Naive thymus-derived CD8-positive, alpha-beta T cell (primary cell): ENCODE data around the gene CDC26. TPM values are rescaled to one million over a fixed set of nuclear protein-coding genes. Genes with fewer than 3 reads are reported as not detected.
"Not testable (repeated sequence)": the region's sequence is repeated elsewhere in the genome, so short reads cannot be mapped to it uniquely, and the experiment has no call there.

Source experiments
- ATAC-seq, 2 donors: fragments of 150-1000 bp; cut with Tn5 transposase in 1 of 2; sonication (Bioruptor Pico), chemical (Tn5 transposase) in 1 of 2; 1 replicate in 1 of 2; 2 replicates in 1 of 2; pipeline ENCODE4 v1.10.0; 2021; ENCODE audit warnings: mild to moderate bottlenecking in 2 of 2, moderate library complexity in 2 of 2
- POLR2A ChIA-PET: fragments of 350-600 bp; sonication (Branson Sonifier 250); formaldehyde crosslinking; loops from one replicate; lab custom pipeline; 2021; ENCODE audit warnings: antibody characterized with exemption; lab: Charles Lee
- DNase-seq, 10 donors: peaks; one replicate each; pipeline versions ENCODE4 v3.0.0 to v3.0.0-alpha.2; 2020 to 2022
- H3K27ac Mint-ChIP-seq, 10 donors: one replicate each; pipeline ENCODE4 v1.8.0; 2020 to 2022; ENCODE audit warnings: mild to moderate bottlenecking in 10 of 10, mixed read lengths in 10 of 10, moderate library complexity in 4 of 10, inconsistent platforms in 1 of 10
- H3K27me3 Mint-ChIP-seq, 5 donors: one replicate each; pipeline ENCODE4 v1.8.0; 2021 to 2022; ENCODE audit warnings: mixed read lengths in 5 of 5
- H3K36me3 Mint-ChIP-seq, 3 donors: one replicate each; pipeline ENCODE4 v1.8.0; 2020 to 2022; ENCODE audit warnings: mixed read lengths in 3 of 3, mild to moderate bottlenecking in 2 of 3, inconsistent platforms in 1 of 3
- H3K4me1 Mint-ChIP-seq, 4 donors: one replicate each; pipeline ENCODE4 v1.8.0; 2021 to 2022; ENCODE audit warnings: mixed read lengths in 4 of 4
- H3K4me3 Mint-ChIP-seq, 10 donors: one replicate each; pipeline ENCODE4 v1.8.0; 2020 to 2022; ENCODE audit warnings: mild to moderate bottlenecking in 10 of 10, mixed read lengths in 10 of 10, moderate library complexity in 6 of 10, inconsistent platforms in 1 of 10
- H3K9me3 Mint-ChIP-seq, 9 donors: one replicate each; pipeline ENCODE4 v1.8.0; 2020 to 2022; ENCODE audit warnings: mixed read lengths in 9 of 9, mild to moderate bottlenecking in 3 of 9, inconsistent platforms in 1 of 9, moderate library complexity in 1 of 9
- polyA plus RNA-seq, 3 donors: library from polyadenylated mRNA; unstranded; fragments of 300-500 nt; fragmentation: Illumina TruSeq; gene quantifications; one replicate each; pipeline ENCODE4 v1.2.3, GENCODE V29; 2021
- total RNA-seq, 8 experiments: library from RNA in 2 of 8; stranded (reverse) in 2 of 8; gene quantifications; one replicate each; pipeline ENCODE4 v1.2.3 and lab custom pipeline; 2021 to 2026

The CDC26 gene
- total and polyA plus RNA-seq, 5 experiments from 2014 or later, result 33.0 to 193 (median 148) TPM

DNA sequence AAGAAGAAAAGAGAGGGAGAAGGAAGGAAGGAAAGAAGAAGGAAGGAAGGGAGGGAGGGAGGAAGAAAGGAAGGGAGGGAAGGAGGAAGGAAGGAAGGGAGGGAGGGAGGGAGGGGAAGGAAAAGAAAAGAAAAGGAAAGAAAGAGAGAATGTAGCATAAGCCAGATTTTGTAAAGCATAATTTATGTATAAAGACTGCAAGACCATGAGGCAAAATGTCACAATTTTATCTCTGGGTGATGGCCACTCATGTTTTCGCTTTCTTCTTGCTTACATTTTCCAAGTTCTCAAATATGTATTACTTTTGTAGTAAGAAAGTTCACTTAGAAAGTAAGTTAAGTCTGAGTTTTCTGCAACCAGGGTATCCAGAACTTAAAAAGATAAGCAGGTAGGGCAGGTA, 31.2 kb upstream of the CDC26 start:
- no peak overlapping the region for H3K4me3 Mint-ChIP-seq

DNA sequence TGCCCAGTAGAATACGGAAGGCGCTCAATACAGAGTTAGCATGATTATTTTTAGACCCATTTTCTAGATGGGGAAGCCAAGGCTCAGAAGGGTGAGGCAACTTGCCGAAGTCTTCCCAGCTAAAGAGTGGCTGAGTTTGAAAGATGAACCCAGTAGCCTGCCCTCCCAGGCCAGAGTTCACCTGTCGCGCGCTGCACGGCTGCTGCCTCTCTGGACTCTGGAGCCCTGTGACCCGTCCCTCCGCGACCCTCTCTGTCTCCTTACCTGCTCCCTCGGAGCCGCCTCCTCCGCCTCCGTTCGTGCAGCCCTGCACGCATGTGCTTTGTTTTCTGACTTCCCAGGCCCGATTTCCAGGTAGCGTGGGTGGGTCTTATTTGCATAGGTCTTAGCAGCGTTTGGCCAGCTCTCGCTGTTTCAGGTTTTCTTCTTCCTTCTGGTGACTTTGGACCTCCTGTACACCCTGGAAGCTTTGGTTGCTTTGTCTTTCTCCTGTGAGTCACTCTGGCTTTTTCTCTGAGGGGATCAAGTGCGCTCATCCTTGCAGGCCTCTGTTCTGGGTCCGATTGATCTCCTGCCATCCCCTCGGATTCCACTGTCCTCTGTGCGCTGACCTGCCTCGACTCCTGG, 27.5 kb upstream of the CDC26 start, which contains the start of gene RNF183:
RNF183 (minus strand) TSS at position 585 of the 627 bp plus-strand sequence. CDS start 5,192 bp downstream, outside the sequence.
- Mint-ChIP-seq H3K27ac (peak within 1 kb of the TSS in 1 of 10 donors; percentile 31), H3K4me3 (no peak within 1 kb of the TSS), H3K27me3 (peaks cover 0 to 11% (median 7%) of the 10 kb centered on the region in 5 donors), H3K4me1 (peaks cover 0 to 2% (median 0%) of the 10 kb centered on the region in 4 donors), H3K36me3 (no peaks in the 10 kb centered on the region), H3K9me3 (no peaks in the 10 kb centered on the region)
- POLR2A ChIA-PET, result no interaction called here
- no peak for DNase-seq
- ATAC-seq, result no peak

More for the DNA sequence above, 31.2 kb upstream of the CDC26 start:
- Mint-ChIP-seq H3K36me3 (no peaks in the 10 kb centered on the region), H3K9me3 (no peaks in the 10 kb centered on the region), H3K27me3 (peaks cover 0 to 11% (median 4%) of the 10 kb centered on the region in 5 donors), H3K27ac (peak overlapping the region in 2 of 10 donors; percentile 72 to 82), H3K4me1 (no peaks in the 10 kb centered on the region)
- ATAC-seq, result no peak
- POLR2A ChIA-PET, result no interaction called here
- DNase-seq, result no peak

DNA sequence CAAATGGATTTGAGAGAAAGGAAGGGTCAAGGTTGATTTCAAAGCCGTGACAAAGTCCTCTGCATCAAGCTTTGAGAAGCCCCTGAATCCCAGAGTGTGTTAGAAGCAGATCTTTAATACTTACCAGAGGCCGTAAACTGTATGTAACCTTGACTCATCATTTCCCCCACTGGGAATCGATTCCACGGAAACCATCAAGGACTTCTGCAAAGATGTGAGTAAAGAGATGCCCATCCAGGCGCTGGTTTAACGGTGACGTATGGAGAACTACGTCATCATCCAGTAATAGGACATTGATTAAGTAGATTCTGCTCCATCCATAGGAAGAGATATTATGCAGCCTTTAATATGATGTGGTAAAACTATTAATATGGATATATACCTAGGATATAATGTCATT, 26.2 kb upstream of the CDC26 start:
- ATAC-seq (no peak), DNase-seq (no peak)
- Mint-ChIP-seq H3K4me1 (peaks cover 0 to 2% (median 0%) of the 10 kb centered on the region in 4 donors), H3K27me3 (peaks cover 0 to 11% (median 7%) of the 10 kb centered on the region in 5 donors), H3K36me3 (no peaks in the 10 kb centered on the region), H3K27ac (no peak overlapping the region), H3K4me3 (no peak overlapping the region), H3K9me3 (no peaks in the 10 kb centered on the region)
- POLR2A ChIA-PET, result no interaction called here

DNA sequence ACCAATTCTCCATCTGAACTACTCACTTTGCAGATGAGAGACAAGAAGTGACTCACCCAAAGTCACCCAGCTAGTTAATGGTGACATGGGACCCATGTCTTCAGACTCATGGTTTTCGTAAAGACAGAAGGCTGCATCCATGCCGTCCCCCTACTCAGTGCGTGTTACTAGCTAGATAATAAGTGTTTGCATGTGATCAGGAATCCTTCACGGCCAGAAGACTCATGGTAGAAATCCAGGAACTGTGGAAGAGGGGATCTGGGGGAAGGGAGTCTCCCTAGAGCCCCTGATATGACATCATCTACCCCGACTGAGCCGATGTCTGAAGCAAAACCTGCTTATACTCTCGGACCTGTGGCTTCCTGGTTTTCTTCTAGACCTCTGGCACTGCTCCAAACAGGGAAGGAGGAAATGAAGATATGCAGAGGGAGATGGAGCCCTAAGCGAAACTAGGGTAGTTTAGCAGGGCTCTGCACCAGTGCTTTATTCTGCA, 24.5 kb upstream of the CDC26 start:
- Mint-ChIP-seq H3K4me3 (no peak overlapping the region), H3K27me3 (peaks cover 0 to 11% (median 4%) of the 10 kb centered on the region in 5 donors), H3K4me1 (peaks cover 0 to 2% (median 0%) of the 10 kb centered on the region in 4 donors), H3K27ac (peak overlapping the region in 2 of 10 donors; percentile 43 to 54), H3K36me3 (no peaks in the 10 kb centered on the region), H3K9me3 (no peaks in the 10 kb centered on the region)
- DNase-seq (no peak), ATAC-seq (no peak)
- POLR2A ChIA-PET, result no interaction called here

DNA sequence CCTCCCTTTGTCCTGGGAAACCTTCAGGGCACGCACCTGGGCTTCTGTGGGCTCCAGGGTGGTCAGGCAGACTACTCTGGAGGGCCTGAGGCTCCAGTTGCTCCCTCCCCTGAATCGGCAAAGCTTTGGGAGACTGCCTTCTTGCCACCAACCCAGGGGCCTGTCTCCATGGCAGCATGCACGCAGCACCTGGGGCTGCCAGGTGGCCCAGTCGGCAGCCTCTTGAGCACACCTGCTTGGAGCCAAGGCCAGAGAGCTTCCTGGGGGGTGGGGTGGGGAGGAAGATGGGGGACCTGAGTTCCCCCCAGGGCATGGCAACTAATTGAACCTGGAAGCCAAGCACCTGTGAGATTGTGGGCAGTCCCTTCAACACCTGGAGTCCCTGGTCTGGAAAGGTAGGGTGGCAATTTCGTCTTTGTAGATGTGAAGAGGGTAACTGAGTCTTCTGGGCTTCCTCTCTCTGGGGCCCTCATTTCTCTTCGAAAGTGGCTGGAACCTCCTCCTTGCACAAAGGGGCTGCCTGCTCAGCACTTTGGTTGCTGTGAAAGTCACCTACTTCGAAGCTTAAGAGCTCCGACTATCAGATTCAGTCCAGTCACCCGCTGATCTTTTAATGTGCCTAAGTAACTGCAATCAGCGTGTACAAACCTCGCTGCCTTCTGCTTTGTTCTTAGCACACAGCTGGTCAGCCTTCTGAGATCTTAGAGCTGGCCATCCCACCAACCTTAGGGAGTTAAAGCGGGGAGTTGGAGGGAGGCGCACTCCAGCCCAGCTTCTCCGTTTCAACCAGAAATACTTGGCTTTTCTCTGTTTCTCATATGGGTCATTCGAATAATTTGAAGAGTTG, 23.8 kb upstream of the CDC26 start:
- no peak overlapping the region for H3K4me3 Mint-ChIP-seq
- POLR2A ChIA-PET, result no interaction called here
- peaks cover 0 to 2% (median 0%) of the 10 kb centered on the region in 3 donors for H3K36me3 Mint-ChIP-seq
- H3K27me3 Mint-ChIP-seq, result peaks cover 0 to 11% (median 4%) of the 10 kb centered on the region in 5 donors
- peak overlapping the region in 1 of 10 donors; percentile 52 for H3K27ac Mint-ChIP-seq
- H3K4me1 Mint-ChIP-seq, result peaks cover 0 to 2% (median 0%) of the 10 kb centered on the region in 4 donors
- ATAC-seq (no peak), DNase-seq (no peak)
- no peaks in the 10 kb centered on the region for H3K9me3 Mint-ChIP-seq

DNA sequence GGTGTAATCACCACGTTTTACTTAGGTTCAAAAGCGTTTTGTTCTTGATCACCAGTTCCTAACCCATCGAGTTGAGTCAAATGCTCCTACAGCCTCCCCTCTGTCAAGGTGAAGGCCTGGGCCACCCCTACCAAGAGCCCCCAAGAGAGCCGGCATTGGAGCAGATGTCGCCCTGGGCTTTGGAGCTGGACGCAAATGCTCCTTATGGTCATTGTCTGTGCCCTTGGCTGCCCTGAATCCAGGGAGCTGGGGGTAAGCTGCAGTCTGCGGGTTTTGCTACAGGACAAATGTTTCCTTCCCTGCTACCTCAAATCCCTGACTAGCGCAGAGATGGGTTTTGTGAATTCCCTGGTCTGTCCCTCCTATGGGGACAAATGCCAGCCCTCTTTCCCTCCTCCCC, 22.9 kb upstream of the CDC26 start:
- no peak for ATAC-seq
- DNase-seq, result no peak
- Mint-ChIP-seq H3K27me3 (peaks cover 0 to 9% (median 2%) of the 10 kb centered on the region in 5 donors), H3K4me1 (peaks cover 0 to 2% (median 0%) of the 10 kb centered on the region in 4 donors), H3K27ac (no peak overlapping the region), H3K9me3 (no peaks in the 10 kb centered on the region), H3K4me3 (no peak overlapping the region), H3K36me3 (peaks cover 0 to 5% (median 0%) of the 10 kb centered on the region in 3 donors)
- POLR2A ChIA-PET, result no interaction called here

DNA sequence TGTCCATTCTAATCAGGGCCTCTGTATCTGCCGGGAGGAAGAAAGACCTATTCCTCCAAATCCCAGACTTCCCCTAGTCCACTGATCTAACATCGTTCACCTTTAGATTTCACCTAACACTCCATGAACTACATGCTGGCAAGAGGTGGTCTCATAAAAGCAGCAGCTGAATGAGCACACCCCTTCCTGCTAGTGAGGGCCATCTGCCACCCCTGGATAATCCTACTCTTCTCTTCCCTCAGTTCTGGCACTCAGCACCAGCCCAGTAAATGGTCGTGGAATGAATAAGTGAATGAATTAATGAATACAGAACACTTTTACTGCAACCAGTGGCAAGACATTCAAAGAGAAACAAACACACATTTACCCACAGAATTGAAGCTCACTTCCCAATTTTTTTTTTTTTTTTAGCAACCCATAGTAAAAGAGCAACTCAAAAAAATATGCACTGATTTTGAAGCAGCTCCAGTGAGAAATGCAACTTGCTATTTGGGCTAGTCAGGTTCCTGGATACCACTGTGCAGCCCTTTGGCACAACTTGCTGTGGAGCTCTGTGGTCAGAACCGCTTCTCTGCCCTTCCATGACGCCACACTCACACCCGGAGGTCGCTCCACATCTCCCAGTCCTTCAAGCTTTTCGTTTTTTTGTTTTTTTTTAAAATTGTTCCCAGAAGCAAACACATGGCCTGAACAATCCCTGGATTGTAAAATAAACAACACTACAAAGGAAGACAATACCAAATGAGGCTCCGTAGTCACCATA, 21.6 kb upstream of the CDC26 start:
- Mint-ChIP-seq H3K9me3 (no peaks in the 10 kb centered on the region), H3K4me3 (no peak overlapping the region), H3K36me3 (peaks cover 0 to 19% (median 0%) of the 10 kb centered on the region in 3 donors), H3K27ac (peak overlapping the region in 5 of 10 donors; percentile 43 to 81 (median 47)), H3K4me1 (peaks cover 0 to 2% (median 0%) of the 10 kb centered on the region in 4 donors), H3K27me3 (peaks cover 0 to 4% (median 0%) of the 10 kb centered on the region in 5 donors)
- ATAC-seq (no peak), DNase-seq (no peak)
- POLR2A ChIA-PET, result no interaction called here

DNA sequence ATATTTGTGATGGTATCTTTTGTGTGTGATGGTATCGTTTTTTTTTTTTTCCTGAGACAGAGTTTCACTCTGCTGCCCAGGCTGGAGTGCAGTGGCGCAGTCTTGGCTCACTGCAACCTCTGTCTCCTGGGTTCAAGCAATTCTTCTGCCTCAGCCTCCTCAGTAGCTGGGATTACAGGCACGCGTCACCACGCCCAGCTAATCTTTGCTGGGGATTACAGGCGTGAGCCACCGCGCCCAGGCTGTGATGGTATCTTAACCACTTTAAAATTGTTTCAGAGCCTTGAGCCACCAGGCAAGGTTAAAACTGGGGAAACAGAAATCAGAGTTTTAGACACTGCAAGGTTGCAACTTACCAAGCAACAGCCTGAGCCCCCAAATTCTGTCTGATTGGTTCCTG, 20.9 kb upstream of the CDC26 start:
- H3K27me3 Mint-ChIP-seq, H3K9me3 Mint-ChIP-seq, H3K4me3 Mint-ChIP-seq, POLR2A ChIA-PET, DNase-seq, H3K4me1 Mint-ChIP-seq, ATAC-seq: not testable (repeated sequence)
- Mint-ChIP-seq H3K36me3 (peaks cover 0 to 26% (median 3%) of the 10 kb centered on the region in 3 donors), H3K27ac (peak overlapping the region in 2 of 10 donors; percentile 44 to 81)

DNA sequence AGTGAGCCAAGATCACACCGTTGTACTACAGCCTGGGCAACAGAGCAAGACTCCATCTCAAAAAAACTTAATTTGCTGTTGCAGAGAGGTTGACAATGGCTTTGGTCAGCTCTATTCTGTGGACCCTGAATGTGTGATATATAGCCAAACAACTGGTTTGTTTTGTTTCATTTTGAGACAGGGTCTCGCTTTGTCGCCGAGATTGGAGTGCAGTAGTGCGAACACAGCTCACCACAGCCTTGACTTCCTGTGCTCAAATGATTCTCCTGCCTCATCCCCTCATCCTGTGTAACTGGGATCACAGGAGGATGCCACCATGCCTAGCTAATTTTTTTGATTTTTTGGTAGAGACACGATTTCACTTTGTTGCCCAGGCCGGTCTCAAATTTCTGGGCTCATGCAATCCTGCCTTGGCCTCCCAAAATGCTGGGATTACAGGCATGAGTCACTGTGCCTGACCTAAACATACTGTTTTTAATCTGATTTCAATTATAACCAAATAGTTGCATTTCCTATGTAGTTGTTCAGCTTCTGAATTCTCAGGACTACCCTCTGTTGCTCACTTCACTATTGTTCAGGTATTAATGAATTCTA, 18.0 kb upstream of the CDC26 start:
- DNase-seq (no peak), ATAC-seq (no peak)
- POLR2A ChIA-PET, result no interaction called here
- H3K36me3 Mint-ChIP-seq, result peaks cover 4 to 55% (median 14%) of the 10 kb centered on the region in 3 donors
- H3K9me3 Mint-ChIP-seq, result no peaks in the 10 kb centered on the region
- H3K27me3 Mint-ChIP-seq, result no peaks in the 10 kb centered on the region
- no peak overlapping the region for H3K4me3 Mint-ChIP-seq
- H3K4me1 Mint-ChIP-seq, result peaks cover 0 to 2% (median 0%) of the 10 kb centered on the region in 4 donors
- peak overlapping the region in 7 of 10 donors; percentile 11 to 84 (median 53) for H3K27ac Mint-ChIP-seq

DNA sequence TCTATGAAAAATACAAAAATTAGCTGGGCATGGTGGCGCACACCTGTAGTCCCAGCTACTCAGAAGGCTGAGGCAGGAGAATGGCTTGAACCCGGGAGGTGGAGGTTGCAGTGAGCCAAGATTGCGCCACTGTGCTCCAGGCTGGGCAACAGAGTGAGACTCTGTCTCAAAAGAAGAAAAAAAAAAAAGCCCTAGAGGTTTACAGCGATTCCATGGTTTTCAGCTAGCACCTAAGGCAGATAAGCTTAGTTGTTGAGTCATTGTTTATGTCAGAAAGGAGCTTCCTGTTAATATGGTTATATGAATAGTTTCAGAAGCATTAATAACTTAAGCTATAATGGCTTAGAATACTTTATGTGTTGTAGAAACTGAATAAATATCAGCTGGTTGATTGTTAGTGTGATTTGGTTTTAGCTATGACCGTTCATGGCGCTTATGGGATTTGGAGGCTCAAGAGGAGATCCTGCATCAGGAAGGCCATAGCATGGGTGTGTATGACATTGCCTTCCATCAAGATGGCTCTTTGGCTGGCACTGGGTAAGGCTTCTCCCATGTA, 14.8 kb upstream of the CDC26 start:
- POLR2A ChIA-PET, result no interaction called here
- H3K4me1 Mint-ChIP-seq, result peaks cover 0 to 4% (median 0%) of the 10 kb centered on the region in 4 donors
- no peak overlapping the region for H3K4me3 Mint-ChIP-seq
- ATAC-seq (no peak), DNase-seq (no peak)
- H3K27ac Mint-ChIP-seq, result peak overlapping the region in 3 of 10 donors; percentile 22 to 38 (median 27)
- H3K27me3 Mint-ChIP-seq, result no peaks in the 10 kb centered on the region
- no peaks in the 10 kb centered on the region for H3K9me3 Mint-ChIP-seq
- peaks cover 4 to 78% (median 18%) of the 10 kb centered on the region in 3 donors for H3K36me3 Mint-ChIP-seq

DNA sequence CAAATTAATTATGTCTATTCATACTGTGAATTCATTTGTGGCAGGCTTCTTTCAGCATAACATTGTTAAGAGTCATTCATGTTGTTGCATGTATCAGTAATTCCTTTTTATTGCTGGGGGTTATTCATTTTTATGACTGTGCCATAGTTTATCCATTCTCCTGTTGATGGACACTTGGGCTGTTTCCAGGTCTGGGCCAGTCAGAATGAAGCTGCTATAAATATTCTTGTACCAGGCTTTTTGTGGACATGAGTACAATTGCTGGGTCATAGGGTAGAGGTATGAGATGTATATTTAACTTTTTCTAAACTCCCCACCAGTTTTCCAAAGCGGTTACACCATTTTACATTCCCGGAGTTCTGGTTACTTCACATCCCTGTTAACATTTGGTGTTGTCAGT, 13.7 kb upstream of the CDC26 start:
- Mint-ChIP-seq H3K4me1 (peaks cover 0 to 4% (median 0%) of the 10 kb centered on the region in 4 donors), H3K27ac (no peak overlapping the region), H3K4me3 (no peak overlapping the region), H3K9me3 (no peaks in the 10 kb centered on the region), H3K27me3 (no peaks in the 10 kb centered on the region), H3K36me3 (peaks cover 4 to 85% (median 24%) of the 10 kb centered on the region in 3 donors)
- DNase-seq (no peak), ATAC-seq (no peak)
- POLR2A ChIA-PET, result no interaction called here

DNA sequence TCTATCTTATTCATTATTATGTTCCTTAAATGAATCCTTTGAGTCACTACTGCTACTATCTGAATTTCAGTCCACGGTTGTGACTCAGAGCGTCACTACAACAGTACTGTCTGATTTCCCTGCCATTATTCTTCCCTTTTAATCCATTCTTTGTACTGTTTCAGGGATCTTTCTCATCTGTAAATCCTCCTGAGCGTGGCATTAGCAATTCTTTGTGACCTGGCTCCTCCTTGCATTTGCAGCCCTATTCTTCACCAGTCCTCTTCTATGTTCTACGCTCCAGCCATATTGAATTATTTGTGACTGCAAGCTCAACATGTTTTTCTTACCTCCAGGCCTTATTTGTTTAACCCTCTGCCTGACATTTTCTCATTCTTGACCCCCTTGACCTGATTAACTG, 6.0 kb upstream of the CDC26 start:
- no peak for DNase-seq
- no peaks in the 10 kb centered on the region for H3K9me3 Mint-ChIP-seq
- H3K4me1 Mint-ChIP-seq, result peaks cover 17 to 32% (median 25%) of the 10 kb centered on the region in 4 donors
- ATAC-seq, result no peak
- H3K4me3 Mint-ChIP-seq, result no peak overlapping the region
- H3K36me3 Mint-ChIP-seq, result peaks cover 10 to 75% (median 29%) of the 10 kb centered on the region in 3 donors
- H3K27ac Mint-ChIP-seq, result peak overlapping the region in 3 of 10 donors; percentile 55 to 72 (median 57)
- POLR2A ChIA-PET, result no interaction called here
- no peaks in the 10 kb centered on the region for H3K27me3 Mint-ChIP-seq
